Measurements from ENCODE around the gene DUSP22. TPM values are rescaled to one million over a fixed set of nuclear protein-coding genes. Genes with fewer than 3 reads are reported as not detected.

The DUSP22 gene
- total RNA-seq, 1 experiment from 2014 or later, result 16.0 TPM

DNA sequence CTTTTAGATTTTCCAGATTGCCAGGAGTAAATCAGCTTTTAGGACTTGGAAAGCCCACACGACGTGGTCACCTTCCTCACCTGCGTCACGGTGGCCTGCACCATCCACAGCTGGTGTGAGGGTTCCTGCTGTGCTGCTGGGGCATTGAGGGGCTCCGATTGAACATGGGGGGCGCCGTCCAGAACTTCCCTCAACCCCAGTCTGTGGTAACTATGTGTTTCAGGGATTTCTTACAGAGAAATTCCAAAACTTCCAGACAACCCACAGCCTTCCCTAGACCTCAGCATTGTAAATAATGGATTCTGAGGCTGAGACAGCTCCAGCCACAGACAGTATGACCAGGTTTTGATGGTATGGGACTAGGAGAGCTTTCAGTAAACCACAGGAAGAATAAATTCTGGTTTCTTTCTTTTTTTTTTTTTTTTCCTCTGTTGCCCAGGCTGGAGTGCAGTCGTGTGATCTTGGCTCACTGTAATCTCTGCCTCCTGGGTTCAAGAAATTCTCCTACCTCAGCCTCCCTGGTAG, 52.6 kb downstream of the DUSP22 start:
- Histone ChIP-seq H3K27me3 (replicated peaks; ENCODE audit: insufficient read depth, low read depth, low read length, poor library complexity) (no peaks in the 10 kb centered on the region), H3K4me3 (ENCODE audit: low read depth, low read length, poor library complexity, severe bottlenecking) (no peak overlapping the region), H3K36me3 (ENCODE audit: insufficient read depth, low read length, poor library complexity, severe bottlenecking) (no peaks in the 10 kb centered on the region), H3K4me1 (ENCODE audit: insufficient read depth, low read length, poor library complexity, severe bottlenecking) (no peaks in the 10 kb centered on the region), H3K27ac (ENCODE audit: low read depth, low read length, poor library complexity, severe bottlenecking) (no peak overlapping the region), H3K9me3 (ENCODE audit: low read depth, low read length, poor library complexity, severe bottlenecking) (peaks cover 11% of the 10 kb centered on the region)
- BruUV-seq (replicated peaks), result no TSS peak
- TF ChIP-seq, protein P1, sequence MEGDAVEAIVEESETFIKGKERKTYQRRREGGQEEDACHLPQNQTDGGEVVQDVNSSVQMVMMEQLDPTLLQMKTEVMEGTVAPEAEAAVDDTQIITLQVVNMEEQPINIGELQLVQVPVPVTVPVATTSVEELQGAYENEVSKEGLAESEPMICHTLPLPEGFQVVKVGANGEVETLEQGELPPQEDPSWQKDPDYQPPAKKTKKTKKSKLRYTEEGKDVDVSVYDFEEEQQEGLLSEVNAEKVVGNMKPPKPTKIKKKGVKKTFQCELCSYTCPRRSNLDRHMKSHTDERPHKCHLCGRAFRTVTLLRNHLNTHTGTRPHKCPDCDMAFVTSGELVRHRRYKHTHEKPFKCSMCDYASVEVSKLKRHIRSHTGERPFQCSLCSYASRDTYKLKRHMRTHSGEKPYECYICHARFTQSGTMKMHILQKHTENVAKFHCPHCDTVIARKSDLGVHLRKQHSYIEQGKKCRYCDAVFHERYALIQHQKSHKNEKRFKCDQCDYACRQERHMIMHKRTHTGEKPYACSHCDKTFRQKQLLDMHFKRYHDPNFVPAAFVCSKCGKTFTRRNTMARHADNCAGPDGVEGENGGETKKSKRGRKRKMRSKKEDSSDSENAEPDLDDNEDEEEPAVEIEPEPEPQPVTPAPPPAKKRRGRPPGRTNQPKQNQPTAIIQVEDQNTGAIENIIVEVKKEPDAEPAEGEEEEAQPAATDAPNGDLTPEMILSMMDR (conservative IDR thresholded peaks at IDR 0.05; ENCODE audit: low read depth, low read length), result no peak
- no peak for TF ChIP-seq EZH2 (IDR thresholded peaks at IDR 0.05; ENCODE audit: borderline replicate concordance, low read depth, low read length, poor library complexity, severe bottlenecking)
- no peak for DNase-seq (ENCODE audit: low spot score)
- ChIA-PET CTCF (no interaction called here), POLR2A (ENCODE audit: low non-redundant PET) (no interaction called here)
- intact Hi-C loops (cut with micrococcal nuclease; ENCODE audit: unreplicated experiment), result no loop called here

DNA sequence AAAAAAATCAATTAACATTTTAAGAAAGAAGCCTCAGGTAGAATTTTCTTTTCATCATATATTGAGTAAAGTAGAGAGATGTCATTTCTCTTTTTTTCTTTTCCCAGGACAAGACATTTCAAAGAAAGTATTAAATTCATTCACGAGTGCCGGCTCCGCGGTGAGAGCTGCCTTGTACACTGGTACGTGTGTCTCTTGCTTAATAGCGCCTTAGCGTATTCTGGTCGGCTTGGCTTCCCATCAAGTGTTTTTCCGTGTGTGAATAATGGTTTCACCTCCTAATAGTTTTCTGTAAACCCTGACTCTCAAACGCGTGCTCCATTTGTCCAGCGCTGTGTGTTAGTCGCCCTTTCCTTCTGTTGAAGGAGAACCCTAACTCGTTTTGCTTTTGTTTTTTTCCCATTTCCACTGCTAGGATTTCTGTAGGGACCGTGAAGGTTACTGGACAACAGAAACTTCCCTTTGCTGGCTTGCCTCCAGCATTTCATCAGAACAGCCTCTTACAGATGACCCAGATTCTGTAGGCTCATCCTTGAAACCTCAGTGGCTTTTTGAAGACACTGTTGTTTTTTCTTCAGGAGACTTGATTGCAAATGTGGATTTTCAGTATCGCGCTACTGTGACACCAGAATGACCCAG, 53.6 kb downstream of the DUSP22 start:
- H3K27me3 ChIP-seq (replicated peaks; ENCODE audit: insufficient read depth, low read depth, low read length, poor library complexity), result no peaks in the 10 kb centered on the region
- H3K36me3 ChIP-seq (ENCODE audit: insufficient read depth, low read length, poor library complexity, severe bottlenecking), result no peaks in the 10 kb centered on the region
- CTCF ChIA-PET, result no interaction called here
- H3K4me3 ChIP-seq (ENCODE audit: low read depth, low read length, poor library complexity, severe bottlenecking), result no peak overlapping the region
- POLR2A ChIA-PET (ENCODE audit: low non-redundant PET), result no interaction called here
- intact Hi-C loops (cut with micrococcal nuclease; ENCODE audit: unreplicated experiment), result no loop called here
- DNase-seq (ENCODE audit: low spot score), result no peak
- BruUV-seq (replicated peaks), result no TSS peak
- H3K27ac ChIP-seq (ENCODE audit: low read depth, low read length, poor library complexity, severe bottlenecking), result no peak overlapping the region
- TF ChIP-seq, protein P1 (conservative IDR thresholded peaks at IDR 0.05; ENCODE audit: low read depth, low read length), result no peak
- TF ChIP-seq EZH2 (IDR thresholded peaks at IDR 0.05; ENCODE audit: borderline replicate concordance, low read depth, low read length, poor library complexity, severe bottlenecking), result no peak
- no peaks in the 10 kb centered on the region for H3K4me1 ChIP-seq (ENCODE audit: insufficient read depth, low read length, poor library complexity, severe bottlenecking)
- peaks cover 5% of the 10 kb centered on the region for H3K9me3 ChIP-seq (ENCODE audit: low read depth, low read length, poor library complexity, severe bottlenecking)

DNA sequence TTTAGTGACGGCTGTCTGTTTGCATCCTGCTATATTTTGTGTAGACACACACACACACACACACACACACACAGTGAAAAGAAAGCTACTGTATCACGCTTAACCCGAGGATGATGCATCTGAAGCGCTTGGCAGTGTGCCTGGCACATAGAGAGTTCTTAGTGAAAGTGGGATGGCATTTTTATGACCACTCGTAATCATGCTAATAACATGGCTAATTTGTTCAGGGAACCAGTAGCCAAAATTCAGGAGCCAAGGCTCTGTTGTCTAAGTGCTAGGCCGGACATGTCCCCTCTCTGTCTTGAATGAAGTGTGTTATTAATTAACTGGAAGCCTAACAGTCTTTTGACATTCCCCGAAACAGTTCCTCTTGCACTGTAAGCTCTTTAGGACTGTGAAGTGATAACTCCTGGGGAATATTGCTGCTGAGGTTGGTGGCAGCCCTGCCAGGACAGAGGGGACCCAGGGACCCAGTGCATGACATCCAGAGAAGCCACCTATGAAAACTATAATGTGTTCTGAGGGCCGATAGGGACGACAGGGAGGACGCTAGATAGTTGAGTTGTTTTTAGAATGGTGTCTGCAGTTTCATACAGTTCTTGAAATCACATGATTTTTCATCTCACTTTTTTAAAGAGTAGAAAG, 54.2 kb downstream of the DUSP22 start:
- POLR2A ChIA-PET (ENCODE audit: low non-redundant PET), result no interaction called here
- H3K27me3 ChIP-seq (replicated peaks; ENCODE audit: insufficient read depth, low read depth, low read length, poor library complexity), result no peaks in the 10 kb centered on the region
- no TSS peak for BruUV-seq (replicated peaks)
- TF ChIP-seq, protein P1 (conservative IDR thresholded peaks at IDR 0.05; ENCODE audit: low read depth, low read length), result no peak
- TF ChIP-seq EZH2 (IDR thresholded peaks at IDR 0.05; ENCODE audit: borderline replicate concordance, low read depth, low read length, poor library complexity, severe bottlenecking), result no peak
- no peaks in the 10 kb centered on the region for H3K36me3 ChIP-seq (ENCODE audit: insufficient read depth, low read length, poor library complexity, severe bottlenecking)
- no peak overlapping the region for H3K4me3 ChIP-seq (ENCODE audit: low read depth, low read length, poor library complexity, severe bottlenecking)
- DNase-seq (ENCODE audit: low spot score), result peak; percentile 45
- H3K27ac ChIP-seq (ENCODE audit: low read depth, low read length, poor library complexity, severe bottlenecking), result no peak overlapping the region
- H3K4me1 ChIP-seq (ENCODE audit: insufficient read depth, low read length, poor library complexity, severe bottlenecking), result no peaks in the 10 kb centered on the region
- intact Hi-C loops (cut with micrococcal nuclease; ENCODE audit: unreplicated experiment), result no loop called here
- CTCF ChIA-PET, result no interaction called here
- peaks cover 5% of the 10 kb centered on the region for H3K9me3 ChIP-seq (ENCODE audit: low read depth, low read length, poor library complexity, severe bottlenecking)
